HL-60/S4 (cell line): ENCODE data around the gene APEX1.

Experiments used
- in situ Hi-C: fragments of 300-500 bp; cut with MboI; formaldehyde crosslinking; loops from 2 replicates; pipeline ENCODE4 v1.14.3; 2022; ENCODE audit warnings: low sequenced_read_pairs

APEX1 gene

DNA sequence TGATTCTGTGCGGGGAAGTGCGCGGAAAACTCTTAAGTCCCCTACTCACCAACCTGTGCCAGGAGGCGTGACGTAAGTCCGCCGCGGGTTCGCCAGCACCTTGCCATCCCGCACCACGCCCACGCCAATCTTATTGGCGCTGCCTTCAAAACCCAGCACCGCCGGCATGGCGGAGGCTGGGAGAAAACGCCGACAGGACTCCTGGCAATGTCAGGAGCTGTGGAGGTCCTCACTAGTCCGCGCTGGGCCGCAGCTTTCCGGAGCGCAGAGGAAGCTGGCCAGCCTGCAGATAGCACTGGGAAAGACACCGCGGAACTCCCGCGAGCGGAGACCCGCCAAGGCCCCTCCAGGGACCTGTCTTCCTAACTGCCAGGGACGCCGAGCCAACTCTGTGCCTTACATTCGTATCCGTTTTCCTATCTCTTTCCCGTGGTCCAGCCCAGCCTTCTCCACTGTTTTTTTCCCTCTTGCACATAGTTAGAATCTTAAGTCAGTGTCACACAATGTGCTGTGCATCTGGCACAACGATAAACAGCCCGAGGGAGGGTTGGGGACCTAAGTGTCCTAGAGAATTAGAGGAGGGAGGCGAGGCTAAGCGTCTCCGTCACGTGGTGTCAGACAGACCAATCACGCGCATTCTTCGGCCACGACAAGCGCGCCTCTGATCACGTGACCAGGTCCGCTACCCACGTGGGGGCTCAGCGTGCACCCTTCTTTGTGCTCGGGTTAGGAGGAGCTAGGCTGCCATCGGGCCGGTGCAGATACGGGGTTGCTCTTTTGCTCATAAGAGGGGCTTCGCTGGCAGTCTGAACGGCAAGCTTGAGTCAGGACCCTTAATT lies at the start of gene APEX1, which contains the start of gene OSGEP:
APEX1 (plus strand) TSS at position 711 of the 839 bp plus-strand sequence. CDS start 420 bp downstream, outside the sequence.
OSGEP (minus strand) TSS at position 297 of the 839 bp plus-strand sequence; CDS start at position 168, 129 bp downstream.
- in situ Hi-C loops = no loop called here

DNA sequence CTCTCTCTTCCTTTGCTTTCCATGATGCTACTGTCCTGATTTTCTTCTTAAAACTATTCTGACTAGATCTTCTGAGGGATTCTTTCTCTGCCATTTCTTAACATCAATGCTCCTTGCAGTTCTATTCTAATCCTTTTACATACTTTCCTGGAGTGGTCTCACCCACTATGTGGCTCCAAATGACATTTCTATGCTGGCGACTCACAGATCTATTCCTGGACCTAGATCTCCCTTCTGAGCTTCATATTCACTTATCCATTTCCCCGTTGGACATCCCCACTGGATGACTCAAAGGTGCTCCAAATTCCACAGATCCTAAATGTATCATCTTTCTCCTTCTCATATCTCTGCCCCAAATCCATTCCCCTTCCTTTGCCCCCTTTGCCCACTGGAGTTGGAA lies 45.8 kb upstream of the APEX1 start:
- in situ Hi-C loops = no loop called here

DNA sequence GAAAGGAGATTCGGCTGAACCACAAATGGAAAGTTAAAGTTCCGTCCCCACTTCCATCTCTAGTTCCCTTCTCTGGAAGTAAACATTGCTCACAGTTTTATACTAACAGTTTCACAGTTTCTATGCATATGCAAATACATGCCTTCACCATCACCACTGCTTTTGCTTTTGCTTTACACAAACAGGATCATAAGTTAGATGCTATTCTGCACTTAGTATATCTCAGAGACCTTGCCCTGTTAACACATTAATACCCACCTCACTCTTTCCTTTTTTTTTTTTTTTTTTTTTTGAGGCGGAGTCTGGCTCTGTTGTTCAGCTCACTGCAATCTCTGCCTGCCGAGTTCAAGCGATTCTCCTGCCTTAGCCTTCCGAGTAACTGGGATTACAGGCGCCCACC lies 42.6 kb upstream of the APEX1 start:
- in situ Hi-C loops = no loop called here

DNA sequence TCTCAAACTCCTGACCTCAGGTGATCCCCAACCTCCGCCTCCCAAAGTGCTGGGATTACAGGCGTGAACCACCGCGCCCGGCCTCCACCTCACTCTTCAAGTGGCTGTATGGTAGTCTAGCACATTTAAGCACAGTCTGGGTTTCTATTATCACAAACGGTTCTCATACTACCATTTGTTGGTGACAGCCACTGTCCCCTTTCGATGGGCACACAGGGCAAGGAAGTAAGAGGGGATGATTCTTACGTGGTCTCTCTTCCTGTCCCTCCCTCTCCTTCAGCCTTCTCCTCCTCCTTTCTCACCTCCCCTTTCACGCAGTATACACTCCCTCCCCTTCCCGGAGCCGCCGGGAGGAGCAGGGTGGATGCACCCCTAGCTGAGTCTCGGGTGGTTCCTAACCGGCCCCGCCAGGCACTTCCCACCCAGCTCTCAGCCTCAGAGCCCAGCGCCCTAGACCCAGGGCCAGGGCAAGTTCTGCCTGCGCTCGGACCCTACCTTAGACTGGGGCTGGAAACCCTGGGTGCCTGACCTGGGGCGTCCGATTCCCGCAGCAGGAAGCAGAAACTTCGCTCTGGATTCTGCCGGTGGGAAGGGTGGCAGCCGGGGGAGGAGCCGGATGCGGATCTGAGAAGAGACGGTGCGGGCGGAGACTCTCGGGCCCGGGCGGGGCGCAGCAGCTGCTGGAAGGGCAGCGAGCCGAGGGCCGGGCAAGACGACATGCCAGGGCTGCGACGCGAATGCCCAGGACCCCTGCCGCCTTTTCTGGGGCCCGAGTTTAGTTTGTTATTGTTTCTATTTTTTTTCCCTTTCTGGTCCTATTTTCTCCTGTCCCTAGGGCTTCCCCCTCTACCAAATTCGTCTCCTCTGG lies 41.9 kb upstream of the APEX1 start, which contains the start of gene TEP1:
TEP1 (minus strand) TSS at position 626 of the 868 bp plus-strand sequence. CDS start 5,062 bp downstream, outside the sequence.
- in situ Hi-C loops = no loop called here

DNA sequence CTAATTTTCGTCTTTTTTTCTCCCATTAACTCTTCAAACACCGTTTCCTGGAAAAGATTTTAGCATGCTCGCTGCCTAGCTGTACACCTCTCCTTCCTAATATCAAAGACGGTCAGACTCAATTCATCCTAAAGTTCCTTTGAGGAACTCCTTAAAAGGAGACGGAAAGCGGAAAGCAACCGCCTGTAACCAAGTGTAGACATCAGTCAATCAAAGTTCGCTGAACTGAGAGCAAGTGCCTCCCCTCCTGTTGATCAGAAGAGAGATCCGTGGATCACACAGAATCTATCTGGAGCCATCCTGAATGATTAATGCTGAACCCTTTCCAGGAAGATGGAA lies 41.3 kb upstream of the APEX1 start:
- in situ Hi-C loops = no loop called here

- in situ Hi-C loops = no loop called here
These were observed 39.2 kb upstream of the APEX1 start for GRCh38 chr14:20415782-20416206.

- in situ Hi-C loops = no loop called here
These were observed 38.8 kb upstream of the APEX1 start for GRCh38 chr14:20416223-20416622.

DNA sequence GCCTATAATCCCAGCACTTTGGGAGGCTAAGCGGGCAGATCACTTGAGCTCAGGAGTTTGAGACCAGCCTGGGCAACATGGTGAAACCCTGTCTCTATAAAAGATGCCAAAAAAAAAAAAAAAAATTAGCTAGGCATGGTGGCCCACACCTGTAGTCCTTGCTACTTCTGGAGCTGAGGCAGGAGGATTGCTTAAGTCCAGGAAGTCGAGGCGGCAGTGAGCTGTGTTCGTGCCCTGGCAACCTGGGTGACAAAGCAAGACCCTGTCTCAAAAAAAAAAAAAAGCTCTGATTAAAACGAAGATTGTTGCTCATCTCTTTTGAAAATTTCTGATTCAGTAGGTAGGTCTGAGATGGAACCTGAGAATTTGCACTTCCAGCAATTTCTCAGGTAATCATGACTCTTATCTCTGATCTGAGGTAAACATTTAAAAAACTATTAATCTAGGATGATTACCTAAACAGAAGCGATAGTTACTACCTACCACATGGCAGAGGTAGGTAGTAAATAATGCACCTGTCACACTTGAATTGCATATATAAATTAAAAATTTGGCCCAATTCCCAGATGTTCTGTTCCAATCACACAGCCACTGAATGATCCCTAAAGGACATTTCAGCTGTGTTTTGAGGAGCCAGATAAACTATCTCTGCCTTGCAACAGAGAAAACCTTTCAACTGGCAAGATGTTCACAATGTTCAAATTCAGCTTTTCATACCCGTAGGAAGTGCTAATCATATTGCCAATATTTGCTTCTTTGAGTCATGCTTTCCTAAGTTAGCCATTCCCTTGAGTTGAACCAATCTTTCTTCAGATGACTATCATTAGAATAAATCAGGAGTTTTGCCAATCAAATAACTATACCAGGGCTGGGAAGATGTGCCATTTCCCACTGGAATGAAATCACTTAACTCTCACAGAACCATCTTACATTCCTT lies 37.5 kb upstream of the APEX1 start:
- in situ Hi-C loops = no loop called here

- in situ Hi-C loops = no loop called here
These were observed 36.5 kb upstream of the APEX1 start for GRCh38 chr14:20418501-20418909.

DNA sequence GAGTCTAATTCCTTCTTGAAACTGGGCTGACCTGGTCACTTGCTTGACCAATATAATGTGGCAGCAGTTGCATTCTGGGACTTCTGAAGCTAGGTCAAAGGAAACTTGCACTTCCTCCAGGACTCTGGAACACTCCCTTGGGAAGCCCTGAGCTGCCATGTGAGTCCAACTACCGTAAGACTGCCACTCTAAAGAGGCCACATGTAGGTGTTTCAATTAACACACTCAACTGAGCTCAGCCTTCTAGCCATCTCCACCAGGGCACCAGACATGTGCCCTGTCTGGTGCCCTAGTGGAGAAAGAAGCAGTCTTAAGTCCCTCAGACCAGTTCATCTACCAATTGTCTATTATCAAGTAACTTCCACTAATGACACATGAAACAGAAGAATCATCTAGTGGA lies 35.6 kb upstream of the APEX1 start:
- in situ Hi-C loops = no loop called here

GRCh38 chr14:20421267-20421666 lies 33.8 kb upstream of the APEX1 start:
- in situ Hi-C loops = no loop called here

DNA sequence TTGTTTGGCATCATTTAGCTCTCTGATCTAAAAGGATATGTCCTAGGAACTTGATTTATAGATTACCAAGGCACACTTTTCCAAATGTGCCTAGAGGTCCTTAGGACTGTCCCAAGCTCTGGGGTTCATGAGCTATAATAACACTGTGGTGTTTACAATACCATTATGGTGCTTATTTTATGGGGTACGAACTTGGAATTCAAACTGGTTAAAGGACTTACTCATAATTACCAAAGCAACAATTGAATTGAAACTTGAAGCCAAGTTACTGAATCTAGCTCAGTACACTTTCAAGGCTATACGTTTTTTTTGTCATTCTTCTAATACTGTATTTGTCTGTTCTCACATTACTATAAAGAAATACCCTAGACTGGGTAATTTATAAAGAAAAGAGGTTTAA lies 32.1 kb upstream of the APEX1 start:
- in situ Hi-C loops = no loop called here

DNA sequence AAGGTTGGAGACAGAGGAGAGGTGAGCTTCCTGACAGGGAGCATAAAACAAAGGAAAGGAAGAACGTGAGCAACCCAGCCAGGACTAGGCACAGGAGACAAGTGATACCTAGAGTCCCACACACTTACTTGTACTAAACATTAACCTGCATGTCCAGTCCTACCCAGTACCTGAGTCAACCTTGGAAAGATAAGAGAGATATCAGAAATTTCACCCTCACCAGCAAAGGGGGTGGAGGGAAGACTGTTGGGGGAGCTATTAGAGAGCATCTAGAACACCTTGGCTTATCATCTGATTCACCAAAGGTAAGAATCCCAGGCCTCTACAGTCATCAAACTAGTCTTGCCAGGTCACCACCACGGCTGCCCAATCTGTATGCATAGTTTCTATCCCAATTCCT lies 30.2 kb upstream of the APEX1 start:
- in situ Hi-C loops = no loop called here

GRCh38 chr14:20427231-20428009 lies 27.6 kb upstream of the APEX1 start:
- in situ Hi-C loops = no loop called here

DNA sequence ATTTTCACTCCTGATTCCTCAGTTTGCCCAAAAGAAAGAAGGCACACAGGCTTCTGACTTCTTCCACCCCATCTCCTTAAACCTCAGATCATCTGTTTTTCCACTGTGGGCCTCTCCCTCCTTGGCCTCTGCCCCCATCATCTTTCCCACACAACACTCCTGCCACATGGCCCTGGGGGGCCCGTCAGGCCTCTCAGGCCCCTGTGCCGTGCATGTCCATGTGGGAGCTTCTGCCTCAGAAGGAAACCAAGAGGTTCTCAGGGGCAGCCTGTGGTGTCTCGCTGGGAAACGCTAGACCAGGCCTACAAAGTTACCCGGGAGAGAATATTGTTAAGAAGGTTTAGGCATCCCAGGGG lies 27.0 kb upstream of the APEX1 start:
- in situ Hi-C loops = no loop called here

GRCh38 chr14:20428802-20429201 lies 26.2 kb upstream of the APEX1 start:
- in situ Hi-C loops = no loop called here

- in situ Hi-C loops = no loop called here
These were observed 25.0 kb upstream of the APEX1 start for GRCh38 chr14:20429801-20430669.

- in situ Hi-C loops = no loop called here
These were observed 20.1 kb upstream of the APEX1 start for GRCh38 chr14:20434701-20435581.
